ENCODE results near the gene COL12A1.

The COL12A1 gene

DNA sequence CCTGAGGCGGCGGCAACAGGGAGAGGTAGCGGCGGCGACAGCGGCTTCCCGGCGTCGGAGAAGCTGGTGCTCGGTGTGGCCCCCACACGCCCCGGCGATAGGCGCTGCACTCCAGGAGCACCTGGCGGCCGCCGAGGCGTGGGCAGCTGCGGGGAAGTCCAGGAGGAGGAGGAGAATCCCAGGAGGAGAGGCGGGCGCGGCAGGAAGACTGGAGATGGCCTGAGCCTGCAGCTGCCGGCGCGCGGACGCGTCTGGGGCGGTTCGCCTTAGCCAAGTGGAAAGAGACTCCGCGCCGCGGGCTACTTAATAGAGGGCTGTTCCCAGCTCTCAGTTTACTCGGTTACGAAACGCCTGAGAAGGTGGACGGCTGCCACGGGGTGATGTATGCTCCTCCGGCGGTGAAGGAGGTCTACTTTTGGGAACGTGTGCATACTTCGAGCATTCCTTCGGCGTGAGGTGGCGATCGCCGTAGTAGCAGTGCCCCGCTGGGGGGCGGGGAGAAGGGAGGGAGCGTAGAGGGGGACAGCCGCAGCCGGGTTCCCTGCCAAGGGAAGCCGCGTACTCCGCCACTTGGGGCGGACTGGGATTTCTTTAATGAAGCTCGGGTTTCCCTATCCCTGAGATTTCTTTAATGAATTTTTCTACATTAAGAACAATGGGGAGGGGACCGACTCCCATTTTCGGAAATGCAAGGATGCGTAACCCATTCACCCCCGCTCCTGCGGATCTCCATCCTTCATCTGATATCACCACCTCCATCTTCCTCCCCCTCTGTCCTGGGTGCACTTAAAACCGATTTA is at the start of gene COL12A1:
Gene COL12A1, minus strand, starts transcription at position 278 of the 800 bp plus-strand sequence. CDS start 3,261 bp downstream, outside the sequence.
- DNase-seq: peak in 1 of 2 experiments; percentile 4

GRCh38 chr6:75250552-75250951 is 44.7 kb upstream of the COL12A1 start:
- no peak for DNase-seq

GRCh38 chr6:75249837-75250236 is 44.0 kb upstream of the COL12A1 start:
- DNase-seq: no peak

DNA sequence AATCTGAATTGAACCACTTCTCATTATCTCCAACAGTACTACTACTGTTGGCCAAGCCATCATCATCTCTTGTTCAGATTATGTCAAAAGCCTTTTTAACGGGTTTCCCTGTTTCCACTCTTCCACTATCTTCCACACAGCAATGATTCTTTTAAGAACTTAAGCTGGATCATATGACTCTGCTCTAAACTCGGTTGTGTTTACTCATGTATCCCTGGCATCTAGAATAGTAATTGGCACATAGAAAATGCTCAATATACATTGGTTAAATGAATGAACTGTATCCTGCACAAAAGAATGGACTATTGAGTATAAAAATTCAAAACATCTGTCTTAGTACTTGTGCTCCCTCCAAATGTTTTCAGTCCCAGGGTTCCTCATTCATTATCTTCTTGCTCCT is 40.5 kb upstream of the COL12A1 start:
- no peak for DNase-seq

DNA sequence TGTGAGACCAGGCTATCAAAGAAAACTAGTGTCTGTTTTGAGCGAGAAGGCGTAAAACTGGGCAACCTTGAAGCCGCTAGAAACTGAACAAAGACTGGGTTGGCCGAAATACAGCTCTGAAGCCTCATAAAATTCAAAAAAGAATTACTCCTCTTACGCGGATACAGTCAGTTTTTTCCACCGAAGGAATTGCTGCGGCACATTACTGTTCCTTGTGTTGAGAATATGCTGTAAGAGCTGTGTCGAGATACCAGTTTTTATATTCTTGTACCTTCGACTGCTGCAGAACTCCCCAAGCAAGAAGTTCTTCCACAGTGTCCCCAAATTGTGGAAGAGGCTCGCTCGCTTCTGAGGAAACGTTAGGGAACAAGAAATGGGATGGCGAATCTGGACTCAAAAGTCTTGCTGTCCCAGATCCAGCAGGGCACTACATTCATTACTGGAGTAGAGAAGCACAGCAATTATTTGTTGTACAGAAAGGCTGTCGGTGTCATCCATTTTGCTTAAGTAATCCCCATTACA is 38.3 kb upstream of the COL12A1 start:
- no peak for DNase-seq

- DNase-seq: peak; percentile 72 to 86
Measured at GRCh38 chr6:75243333-75244062, 37.6 kb upstream of the COL12A1 start, which contains the start of gene COX7A2. TSS of gene COX7A2 (minus strand) at chr6:75243801. CDS start at chr6:75243734, 67 bp downstream.

- no peak for DNase-seq
Measured at GRCh38 chr6:75236630-75237029, 30.8 kb upstream of the COL12A1 start.

- DNase-seq: no peak
Measured at GRCh38 chr6:75235271-75235670, 29.4 kb upstream of the COL12A1 start.

- DNase-seq: no peak
Measured at GRCh38 chr6:75234126-75234865, 28.4 kb upstream of the COL12A1 start.

GRCh38 chr6:75233092-75233615 is 27.3 kb upstream of the COL12A1 start:
- DNase-seq: no peak

- no peak for DNase-seq
Measured at GRCh38 chr6:75230484-75231325, 24.9 kb upstream of the COL12A1 start.

GRCh38 chr6:75224303-75224926 is 18.6 kb upstream of the COL12A1 start:
- no peak for DNase-seq

GRCh38 chr6:75223428-75223827 is 17.6 kb upstream of the COL12A1 start:
- DNase-seq: no peak

GRCh38 chr6:75222261-75222660 is 16.4 kb upstream of the COL12A1 start:
- DNase-seq: no peak

- DNase-seq: no peak
Measured at GRCh38 chr6:75221116-75221515, 15.3 kb upstream of the COL12A1 start.

DNA sequence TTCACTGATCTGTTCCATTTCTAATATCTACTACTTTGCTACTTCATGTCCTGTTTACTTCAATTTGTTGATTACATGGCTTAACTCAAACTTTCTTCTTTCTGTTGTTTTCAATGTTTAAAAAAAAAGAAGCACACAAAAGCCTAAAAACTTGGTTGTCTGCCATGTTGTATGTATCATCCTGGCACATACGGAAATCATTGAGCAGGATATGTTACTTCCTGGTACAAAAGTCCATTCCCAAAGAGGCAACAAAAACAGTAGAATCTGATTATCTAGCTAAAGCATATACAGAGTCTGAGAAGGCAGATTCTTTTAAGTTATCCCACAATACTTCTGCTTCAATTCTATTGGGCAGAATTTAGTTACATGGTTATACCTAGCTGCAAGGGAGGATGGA is 14.5 kb upstream of the COL12A1 start:
- no peak for DNase-seq

GRCh38 chr6:75219263-75219662 is 13.4 kb upstream of the COL12A1 start:
- DNase-seq: no peak

GRCh38 chr6:75217193-75217592 is 11.3 kb upstream of the COL12A1 start:
- DNase-seq: no peak

- no peak for DNase-seq
Measured at GRCh38 chr6:75215291-75215690, 9.4 kb upstream of the COL12A1 start.

- DNase-seq: no peak
Measured at GRCh38 chr6:75213732-75214131, 7.9 kb upstream of the COL12A1 start.

GRCh38 chr6:75213112-75213511 is 7.3 kb upstream of the COL12A1 start:
- DNase-seq: no peak
